B cell (primary cell): ENCODE results near the gene CD200R1L. TPM values are rescaled to one million over a fixed set of nuclear protein-coding genes. Genes with fewer than 3 reads are reported as not detected.

Source experiments
- ATAC-seq: fragments of 200-7000 bp; cut with Tn5 transposase; one replicate; pipeline ENCODE4 v1.10.0; 2021; ENCODE audit warnings: low read depth, mild to moderate bottlenecking, moderate number of reproducible peaks, moderate library complexity
- CTCF ChIA-PET: fragments of 350-600 bp; sonication (Branson Sonifier 250); formaldehyde crosslinking; loops from one replicate; lab custom pipeline; 2021; ENCODE audit warnings: antibody characterized with exemption, inconsistent platforms; lab: Charles Lee
- POLR2A ChIA-PET: fragments of 350-600 bp; sonication (Branson Sonifier 250); formaldehyde crosslinking; loops from one replicate; lab custom pipeline; 2021; ENCODE audit warnings: antibody characterized with exemption; lab: Charles Lee
- DNase-seq: peaks from one replicate; pipeline ENCODE4 v3.0.0; 2013
- H2AFZ ChIP-seq: 2 replicates; pipeline ENCODE4 v1.6.1; 2012; ENCODE audit warnings: mild to moderate bottlenecking, low read depth, low read length; ENCODE audit not compliant: insufficient read depth, poor library complexity, severe bottlenecking
- H3K27ac ChIP-seq, 2 donors: 1 replicate in 1 of 2; 2 replicates in 1 of 2; pipeline ENCODE4 v1.5.1; 2012 to 2013; ENCODE audit warnings: low read length in 2 of 2, mild to moderate bottlenecking in 2 of 2, moderate library complexity in 1 of 2
- H3K27me3 ChIP-seq, 4 experiments: fragments of 200-600 bp in 1 of 4; sonication (generic) in 1 of 4; replicated peaks in 1 of 4; 1 replicate in 2 of 4; 2 replicates in 2 of 4; pipeline versions ENCODE4 v1.6.1 to v1.7.0; 2013 to 2016; ENCODE audit warnings: low read length in 3 of 4, mild to moderate bottlenecking in 2 of 4, mixed read lengths in 1 of 4, moderate library complexity in 1 of 4; ENCODE audit not compliant: insufficient read depth in 4 of 4, control insufficient read depth in 3 of 4; ENCODE audit errors: control extremely low read depth in 1 of 4
- H3K36me3 ChIP-seq, 2 experiments: replicated peaks in 1 of 2; 1 replicate in 1 of 2; 2 replicates in 1 of 2; pipeline versions ENCODE4 v1.6.1 to v1.7.1; 2013; ENCODE audit warnings: low read length in 1 of 2; ENCODE audit not compliant: insufficient read depth in 2 of 2, control insufficient read depth in 1 of 2; ENCODE audit errors: control extremely low read depth in 1 of 2, extremely low read depth in 1 of 2
- H3K4me1 ChIP-seq, 2 donors: fragments of 200-600 bp in 1 of 2; sonication (generic) in 1 of 2; 1 replicate in 1 of 2; 2 replicates in 1 of 2; pipeline versions ENCODE4 v1.5.1 to v1.6.1; 2013 to 2017; ENCODE audit warnings: low read length in 2 of 2; ENCODE audit not compliant: control insufficient read depth in 2 of 2, insufficient read depth in 2 of 2
- H3K4me2 ChIP-seq: replicated peaks from 2 replicates; pipeline ENCODE3; 2012; ENCODE audit warnings: mild to moderate bottlenecking, low read depth, low read length; ENCODE audit not compliant: poor library complexity, severe bottlenecking
- H3K4me3 ChIP-seq, 5 experiments: fragments of 200-600 bp in 1 of 5; sonication (generic) in 1 of 5; 1 replicate in 3 of 5; 2 replicates in 2 of 5; pipeline versions ENCODE4 v1.5.1 to v1.7.0; 2011 to 2016; ENCODE audit warnings: low read length in 4 of 5, mild to moderate bottlenecking in 4 of 5, low read depth in 2 of 5, control low read depth in 1 of 5, moderate library complexity in 1 of 5; ENCODE audit not compliant: insufficient read depth in 1 of 5; ENCODE audit errors: control extremely low read depth in 1 of 5, extremely low read depth in 1 of 5
- H3K79me2 ChIP-seq: fragments of 200-600 bp; sonication (generic); one replicate; pipeline ENCODE4 v1.6.0; 2016; ENCODE audit warnings: low read length; ENCODE audit not compliant: control insufficient read depth, insufficient read depth
- H3K9ac ChIP-seq: fragments of 200-600 bp; sonication (generic); 2 replicates; pipeline ENCODE4 v1.6.1; 2017; ENCODE audit warnings: mild to moderate bottlenecking, low read length, moderate library complexity
- H3K9me3 ChIP-seq, 3 donors: one replicate each; pipeline versions ENCODE4 v1.6.1 to v1.7.1; 2013; ENCODE audit warnings: low read length in 2 of 3; ENCODE audit not compliant: control insufficient read depth in 2 of 3, insufficient read depth in 1 of 3; ENCODE audit errors: control extremely low read depth in 1 of 3
- H4K20me1 ChIP-seq: 2 replicates; pipeline ENCODE4 v1.6.0; 2012; ENCODE audit warnings: mild to moderate bottlenecking, low read length; ENCODE audit not compliant: insufficient read depth, control insufficient read depth, poor library complexity, severe bottlenecking
- H3K27ac Mint-ChIP-seq: one replicate; pipeline ENCODE4 v1.8.0; 2021; ENCODE audit warnings: mixed read lengths
- H3K27me3 Mint-ChIP-seq: one replicate; pipeline ENCODE4 v1.8.0; 2021; ENCODE audit warnings: mixed read lengths
- H3K4me1 Mint-ChIP-seq: one replicate; pipeline ENCODE4 v1.8.0; 2021; ENCODE audit warnings: mixed read lengths
- H3K4me3 Mint-ChIP-seq: one replicate; pipeline ENCODE4 v1.8.0; 2021; ENCODE audit warnings: mixed read lengths
- H3K9me3 Mint-ChIP-seq: one replicate; pipeline ENCODE4 v1.8.0; 2022; ENCODE audit warnings: mixed read lengths; ENCODE audit not compliant: insufficient read depth
- EZH2 ChIP-seq: IDR thresholded peaks from 2 replicates; pipeline ENCODE4 v1.6.1; 2012; ENCODE audit warnings: borderline replicate concordance, low read depth, mild to moderate bottlenecking, moderate library complexity, low read length; ENCODE audit not compliant: insufficient read depth, poor library complexity, severe bottlenecking
- WGBS: methylation state at CpG from one replicate; pipeline ENCODE4 v1.1.5; 2013; ENCODE audit warnings: missing lambda C conversion rate; ENCODE audit not compliant: insufficient coverage; 5-methylcytosine and 5-hydroxymethylcytosine counted together
- intact Hi-C: fragments of 100-400 bp; cut with micrococcal nuclease; formaldehyde crosslinking; loops from one replicate; pipeline ENCODE4 v1.10.0; 2022
- polyA plus RNA-seq: library from polyadenylated mRNA; depleted of rRNA; stranded (reverse); fragments of >200 nt; gene quantifications from 2 replicates; pipeline ENCODE4 v1.2.3, GENCODE V29; 2012
- total RNA-seq, 2 donors: library from RNA; stranded (reverse); fragments of 120-200 nt in 1 of 2; gene quantifications; 1 replicate in 1 of 2; 2 replicates in 1 of 2; pipeline versions ENCODE4 v1.2.3 to v1.2.4, GENCODE V29; 2013 to 2022
- TF ChIP-seq, protein P1 (sequence below): fragments of 200-600 bp; IDR thresholded peaks from one replicate; pipeline ENCODE4 v1.8.0; 2022; ENCODE audit warnings: antibody characterized with exemption, mild to moderate bottlenecking

The CD200R1L gene
- total and polyA plus RNA-seq, 2 donors (not counting 1 experiment from before 2014, with no cell fraction given) = not detected

DNA sequence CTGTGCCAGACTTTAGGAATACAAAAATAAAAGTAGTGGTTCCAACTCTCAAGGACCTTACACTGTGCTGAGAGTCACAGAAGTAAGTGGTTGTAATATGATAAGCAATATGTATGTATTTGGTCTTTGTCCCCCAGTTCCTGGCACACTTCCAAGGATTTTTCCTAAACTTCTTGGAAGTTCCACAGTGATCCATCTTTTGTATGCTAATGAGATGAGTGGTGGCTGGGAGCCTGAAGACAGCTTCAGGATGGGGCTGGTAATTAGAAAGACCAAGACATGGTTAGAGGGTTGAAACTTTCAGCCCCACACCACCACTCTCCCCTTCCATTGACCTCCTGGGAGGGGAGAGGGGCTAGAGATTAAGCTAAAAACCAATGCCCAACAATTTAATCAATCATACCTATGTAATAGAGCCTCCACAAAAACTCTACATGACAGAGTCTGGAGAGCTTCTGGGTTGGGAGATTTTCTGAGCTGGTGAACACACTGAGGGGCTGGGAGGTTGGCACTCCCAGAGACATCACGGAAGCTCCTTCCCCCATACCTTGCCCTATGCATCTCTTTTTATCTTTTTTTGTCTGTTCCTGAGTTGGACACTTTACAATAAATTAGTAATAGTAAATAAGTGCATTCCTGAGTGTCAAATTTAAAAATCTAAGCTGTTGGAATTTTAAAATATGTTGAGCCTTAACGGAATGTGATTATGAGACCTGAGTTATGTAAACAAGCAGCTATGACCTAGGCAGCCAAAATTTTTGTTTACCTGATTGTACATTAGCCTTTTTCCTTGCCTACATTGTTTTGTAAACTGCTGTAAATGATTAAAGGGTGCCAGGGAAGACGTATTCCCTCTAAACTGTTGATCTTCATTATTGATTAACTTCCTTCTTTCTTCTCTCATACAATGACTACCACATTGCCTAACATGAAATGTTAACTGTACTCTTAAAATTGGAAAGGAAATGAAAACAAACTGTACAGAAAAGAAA lies 24.3 kb downstream of the CD200R1L start:
- no peak for ATAC-seq
- peaks cover 2% of the 10 kb centered on the region for H3K9me3 Mint-ChIP-seq
- Histone ChIP-seq H2AFZ (no peak overlapping the region), H3K9ac (no peak overlapping the region), H3K79me2 (no peaks in the 10 kb centered on the region), H4K20me1 (no peaks in the 10 kb centered on the region), H3K4me1 (peaks cover 11 to 14% of the 10 kb centered on the region in 2 donors), H3K36me3 (no peaks in the 10 kb centered on the region), H3K9me3 (peaks cover 0 to 6% (median 0%) of the 10 kb centered on the region in 3 donors), H3K4me3 (no peak overlapping the region), H3K4me2 (no peak overlapping the region), H3K27ac (no peak overlapping the region), H3K27me3 (no peaks in the 10 kb centered on the region)
- H3K4me1 Mint-ChIP-seq = peaks cover 28% of the 10 kb centered on the region
- CTCF ChIA-PET = interaction anchor here (0.8 kb wide), 1 partner anchor 157 kb away, joined by 4 read pairs; no protein-coding TSS in a partner anchor
- DNase-seq = no peak
- no peak overlapping the region for H3K27ac Mint-ChIP-seq
- TF ChIP-seq, protein P1, sequence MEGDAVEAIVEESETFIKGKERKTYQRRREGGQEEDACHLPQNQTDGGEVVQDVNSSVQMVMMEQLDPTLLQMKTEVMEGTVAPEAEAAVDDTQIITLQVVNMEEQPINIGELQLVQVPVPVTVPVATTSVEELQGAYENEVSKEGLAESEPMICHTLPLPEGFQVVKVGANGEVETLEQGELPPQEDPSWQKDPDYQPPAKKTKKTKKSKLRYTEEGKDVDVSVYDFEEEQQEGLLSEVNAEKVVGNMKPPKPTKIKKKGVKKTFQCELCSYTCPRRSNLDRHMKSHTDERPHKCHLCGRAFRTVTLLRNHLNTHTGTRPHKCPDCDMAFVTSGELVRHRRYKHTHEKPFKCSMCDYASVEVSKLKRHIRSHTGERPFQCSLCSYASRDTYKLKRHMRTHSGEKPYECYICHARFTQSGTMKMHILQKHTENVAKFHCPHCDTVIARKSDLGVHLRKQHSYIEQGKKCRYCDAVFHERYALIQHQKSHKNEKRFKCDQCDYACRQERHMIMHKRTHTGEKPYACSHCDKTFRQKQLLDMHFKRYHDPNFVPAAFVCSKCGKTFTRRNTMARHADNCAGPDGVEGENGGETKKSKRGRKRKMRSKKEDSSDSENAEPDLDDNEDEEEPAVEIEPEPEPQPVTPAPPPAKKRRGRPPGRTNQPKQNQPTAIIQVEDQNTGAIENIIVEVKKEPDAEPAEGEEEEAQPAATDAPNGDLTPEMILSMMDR = no peak
- TF ChIP-seq EZH2 = no peak
- H3K27me3 Mint-ChIP-seq = no peaks in the 10 kb centered on the region
- WGBS = no CpG with 5 or more reads among the region's 3 CpGs
- H3K4me3 Mint-ChIP-seq = no peak overlapping the region
- intact Hi-C loops = no loop called here
- POLR2A ChIA-PET = no interaction called here

DNA sequence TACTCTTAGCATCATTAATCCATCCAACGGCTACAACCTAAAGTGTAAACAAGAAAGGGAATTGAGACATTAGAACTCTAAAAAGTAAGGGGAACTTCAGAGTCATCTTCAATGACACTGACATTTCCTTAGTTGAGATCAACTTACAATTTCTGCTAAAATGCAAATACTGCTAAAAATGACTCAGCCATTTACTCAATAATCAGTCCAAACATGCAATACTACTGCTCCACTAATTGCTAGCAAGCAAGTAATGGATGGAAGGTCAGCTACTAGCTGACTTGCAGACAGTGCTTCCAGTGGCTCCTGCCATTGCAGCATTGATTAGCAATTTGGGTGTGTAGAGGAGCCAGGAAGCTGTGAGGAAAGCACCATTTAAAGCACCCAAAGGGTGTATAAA lies 28.4 kb downstream of the CD200R1L start:
- POLR2A ChIA-PET = no interaction called here
- intact Hi-C loops = loop anchor here (5.0 kb wide), 1 partner anchor 39 kb away; no protein-coding TSS in a partner anchor
- Histone ChIP-seq H3K9ac (no peak overlapping the region), H3K27ac (no peak overlapping the region), H3K4me3 (no peak overlapping the region), H3K36me3 (no peaks in the 10 kb centered on the region), H3K79me2 (no peaks in the 10 kb centered on the region), H3K9me3 (peaks cover 0 to 8% (median 0%) of the 10 kb centered on the region in 3 donors), H2AFZ (no peak overlapping the region), H3K4me2 (no peak overlapping the region), H3K27me3 (no peaks in the 10 kb centered on the region), H3K4me1 (peaks cover 27 to 32% of the 10 kb centered on the region in 2 donors), H4K20me1 (no peaks in the 10 kb centered on the region)
- peaks cover 49% of the 10 kb centered on the region for H3K4me1 Mint-ChIP-seq
- TF ChIP-seq, protein P1 = no peak
- TF ChIP-seq EZH2 = no peak
- peaks cover 8% of the 10 kb centered on the region for H3K9me3 Mint-ChIP-seq
- DNase-seq (peak; percentile 19), ATAC-seq (no peak)
- H3K27ac Mint-ChIP-seq = no peak overlapping the region
- no peak overlapping the region for H3K4me3 Mint-ChIP-seq
- CTCF ChIA-PET = no interaction called here
- no peaks in the 10 kb centered on the region for H3K27me3 Mint-ChIP-seq
- no CpG with 5 or more reads among the region's 1 CpG for WGBS
